Stimulated activated CD8-positive, alpha-beta memory T cell treated with anti-CD3 and anti-CD28 coated beads, Interleukin-7, amount 100 ng/mL, for 24 hours (primary cell): ENCODE measurements around the gene CCDC183.
"Not testable (repeated sequence)": the region's sequence is repeated elsewhere in the genome, so short reads cannot be mapped to it uniquely, and the experiment has no call there.

Experiments used
- DNase-seq: peaks from one replicate; pipeline ENCODE4 v3.0.0-alpha.2; 2020; ENCODE audit warnings: low read depth

Gene CCDC183

GRCh38 chr9:136760834-136761544, 35.1 kb upstream of the CCDC183 start:
- not testable (repeated sequence) for DNase-seq

GRCh38 chr9:136761545-136761981, 34.6 kb upstream of the CCDC183 start:
- no peak for DNase-seq

- no peak for DNase-seq
Measured at GRCh38 chr9:136762221-136762691, 33.9 kb upstream of the CCDC183 start.

- peak; percentile 27 for DNase-seq
Measured at GRCh38 chr9:136762915-136763648, 33.1 kb upstream of the CCDC183 start.

- no peak for DNase-seq
Measured at GRCh38 chr9:136763649-136764035, 32.5 kb upstream of the CCDC183 start.

GRCh38 chr9:136764301-136764891, 31.7 kb upstream of the CCDC183 start, which contains the start of gene LCN15:
Gene LCN15 (minus strand): TSS chr9:136764518. CDS start chr9:136764488, 30 bp downstream.
- DNase-seq: no peak

GRCh38 chr9:136765041-136765440, 31.1 kb upstream of the CCDC183 start:
- no peak for DNase-seq

- DNase-seq: not testable (repeated sequence)
Measured at GRCh38 chr9:136765745-136766409, 30.3 kb upstream of the CCDC183 start.

GRCh38 chr9:136766410-136767120, 29.6 kb upstream of the CCDC183 start:
- DNase-seq: not testable (repeated sequence)

- DNase-seq: no peak
Measured at GRCh38 chr9:136769710-136770191, 26.4 kb upstream of the CCDC183 start.

- DNase-seq: no peak
Measured at GRCh38 chr9:136771907-136772415, 24.2 kb upstream of the CCDC183 start.

- DNase-seq: no peak
Measured at GRCh38 chr9:136773386-136774044, 22.6 kb upstream of the CCDC183 start.

- no peak for DNase-seq
Measured at GRCh38 chr9:136774416-136775045, 21.6 kb upstream of the CCDC183 start.

- DNase-seq: no peak
Measured at GRCh38 chr9:136775191-136775590, 20.9 kb upstream of the CCDC183 start.

GRCh38 chr9:136776947-136777346, 19.2 kb upstream of the CCDC183 start:
- no peak for DNase-seq

GRCh38 chr9:136777359-136777758, 18.8 kb upstream of the CCDC183 start:
- DNase-seq: no peak

- DNase-seq: no peak
Measured at GRCh38 chr9:136779808-136780207, 16.3 kb upstream of the CCDC183 start.

GRCh38 chr9:136782452-136782851, 13.7 kb upstream of the CCDC183 start:
- DNase-seq: no peak

GRCh38 chr9:136784249-136784996, 11.7 kb upstream of the CCDC183 start:
- DNase-seq: no peak

- no peak for DNase-seq
Measured at GRCh38 chr9:136784997-136785361, 11.2 kb upstream of the CCDC183 start.
